ENCODE results near the gene KRTAP7-1. TPM values are rescaled to one million over a fixed set of nuclear protein-coding genes. Genes with fewer than 3 reads are reported as not detected.

The KRTAP7-1 gene
- not detected in 2 replicates for total RNA-seq (2013; cell fraction: nucleolus; rRNA removed)
- not detected in 2 replicates for total RNA-seq (2014; rRNA removed)
- not detected in 2 replicates for total RNA-seq (2014; rRNA removed; fragmentation: Illumina TruSeq; extraction: Trizol)
- total RNA-seq (2021): not detected in 2 replicates
- not detected for polyA plus RNA-seq (2011; ENCODE audit: low read depth)
- not detected in 2 replicates for polyA plus RNA-seq (2011; rRNA removed)
- not detected in 2 replicates for polyA plus RNA-seq (2011; cell fraction: cytosol; rRNA removed)
- not detected in 2 replicates for polyA plus RNA-seq (2011; cell fraction: nucleus; rRNA removed)
- not detected in 2 replicates for polyA plus RNA-seq (2012)
- polyA plus RNA-seq (2014; fragmentation: Illumina TruSeq; extraction: Trizol): not detected in 2 replicates
- not detected for polyA plus RNA-seq (2014; fragmentation: Nextera tagmentation; extraction: Ambion mirVana)
- polyA plus RNA-seq (2014; rRNA removed): not detected in 2 replicates
- polyA plus RNA-seq (2016; fragmentation: Nextera tagmentation; extraction: Ambion mirVana): not detected
- 0.31 TPM in 1 of 2 replicates, not detected in the other for polyA minus RNA-seq (2011; rRNA and poly(A)+ RNA removed)
- polyA minus RNA-seq (2011; cell fraction: cytosol; rRNA and poly(A)+ RNA removed): not detected in 2 replicates
- polyA minus RNA-seq (2011; cell fraction: nucleus; rRNA and poly(A)+ RNA removed): not detected in 2 replicates
- Bru-seq, nascent RNA: not detected
- not detected for BruChase-seq, experiment 1, labeled RNA remaining after a 6-hour chase
- not detected for BruChase-seq, experiment 2, labeled RNA remaining after a 2-hour chase
- long read RNA-seq, experiment 1: 0 reads
- long read RNA-seq, experiment 2: 0 reads

DNA sequence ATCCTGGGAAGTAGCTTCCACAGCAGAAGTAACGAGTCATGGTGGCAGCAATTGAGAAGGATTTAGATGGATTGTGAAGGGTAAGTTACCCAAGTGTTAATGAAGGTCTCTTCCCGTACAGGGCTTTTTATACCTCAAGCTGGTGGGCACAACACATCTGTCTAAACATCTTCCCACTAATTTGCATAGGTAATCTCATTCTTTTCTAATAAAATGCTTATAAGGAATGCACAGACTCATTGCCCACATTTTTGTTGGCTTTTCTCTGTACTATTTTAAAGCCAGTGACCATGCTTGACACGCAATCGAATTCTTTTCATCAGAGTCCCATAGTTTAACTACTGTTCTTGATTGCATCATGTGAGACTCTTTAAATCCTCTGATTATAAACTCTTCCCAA is at the start of gene KRTAP7-1:
KRTAP7-1 (minus strand) TSS at position 101 of the 400 bp plus-strand sequence; CDS start at position 40, 61 bp downstream.
- in situ Hi-C loops (cut with MboI): no loop called here
- no peak within 1 kb of the TSS for H2AFZ ChIP-seq (ENCODE audit: control insufficient read depth, low read depth, low read length)
- no peak within 1 kb of the TSS for H3K27ac ChIP-seq (ENCODE audit: control insufficient read depth, insufficient read depth)
- no peak for FAIRE-seq
- RAD21 ChIA-PET (ENCODE audit: unreplicated experiment): interaction anchor here (0.8 kb wide), 1 partner anchor 257 kb away, joined by 3 read pairs; no protein-coding TSS in a partner anchor
- POLR2A ChIA-PET: no interaction called here
- intact Hi-C loops (cut with micrococcal nuclease; ENCODE audit: unreplicated experiment): no loop called here
- SMC1A ChIA-PET (ENCODE audit: uncharacterized antibody, unreplicated experiment): no interaction called here
- H3K4me3 ChIP-seq: no peak within 1 kb of the TSS
- TF ChIP-seq HDAC6 (IDR thresholded peaks at IDR 0.05; ENCODE audit: unreplicated experiment): no peak
- no peak for TF ChIP-seq RELB (IDR thresholded peaks at IDR 0.05; ENCODE audit: low read depth)
- no peak for TF ChIP-seq MYB (IDR thresholded peaks at IDR 0.05; ENCODE audit: borderline replicate concordance, low read depth, low read length)
- no peak for TF ChIP-seq CHD1 (IDR thresholded peaks at IDR 0.05; ENCODE audit: low read depth, low read length)
- no peaks in the 10 kb centered on the region for H3K79me2 ChIP-seq (ENCODE audit: control insufficient read depth, insufficient read depth, low read length)
- DNase-seq (ENCODE audit: low read depth, low spot score): no peak
- WGBS (ENCODE audit: insufficient coverage, insufficient replicate concordance, low lambda C conversion rate, missing lambda C conversion rate): 0% methylated on average over 4 of the region's 4 CpGs
- no peaks in the 10 kb centered on the region for H3K36me3 ChIP-seq (ENCODE audit: control insufficient read depth in 2 of 2, insufficient read depth in 2 of 2, low read length in 1 of 2)
- H3K9me3 ChIP-seq (replicated peaks; ENCODE audit: control insufficient read depth, insufficient read depth, low read length): no peaks in the 10 kb centered on the region
- H3K9ac ChIP-seq (ENCODE audit: control insufficient read depth, insufficient read depth, low read length): no peak within 1 kb of the TSS
- CTCF ChIA-PET: interaction anchor here (0.6 to 0.8 kb wide), 2 partner anchors 78 to 267 kb away, joined by 3 read pairs; no protein-coding TSS in a partner anchor
- H3K27me3 ChIP-seq (replicated peaks in 1 of 2; ENCODE audit: control insufficient read depth in 2 of 2, insufficient read depth in 2 of 2, low read length in 1 of 2): no peaks in the 10 kb centered on the region
- no peak for ATAC-seq
- no peak within 1 kb of the TSS for H3K4me2 ChIP-seq (ENCODE audit: control insufficient read depth, insufficient read depth)
- no peaks in the 10 kb centered on the region for H3K4me1 ChIP-seq (ENCODE audit: control insufficient read depth, insufficient read depth, low read length)
- BruUV-seq (replicated peaks): no TSS peak
- H4K20me1 ChIP-seq (ENCODE audit: control insufficient read depth, insufficient read depth): no peaks in the 10 kb centered on the region

All from GM12878 (cell line).